ENCODE results near the gene IFT52. TPM values are rescaled to one million over a fixed set of nuclear protein-coding genes. Genes with fewer than 3 reads are reported as not detected.
"Not testable (repeated sequence)": the region's sequence is repeated elsewhere in the genome, so short reads cannot be mapped to it uniquely, and the experiment has no call there.

Gene IFT52
- polyA plus RNA-seq, 4 donors, result 72.9 to 84.7 (median 77.3) TPM

DNA sequence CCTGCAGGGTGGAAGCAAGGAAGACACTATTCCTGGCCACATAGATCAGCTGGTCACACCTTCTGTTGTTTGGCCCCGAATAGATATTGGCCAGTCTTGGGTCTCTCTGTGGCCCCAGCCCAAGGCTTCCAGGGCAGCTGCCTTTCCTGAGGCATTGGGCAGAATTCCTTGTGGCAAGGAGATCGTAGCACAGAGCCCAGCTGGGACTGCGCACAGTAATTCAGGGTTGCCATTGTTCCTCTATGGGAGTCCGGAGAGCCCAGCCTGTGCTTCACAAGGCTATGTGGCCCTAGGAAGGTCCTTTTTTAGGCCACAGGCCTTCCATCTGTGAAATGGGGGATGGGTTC, 25.0 kb upstream of the IFT52 start:
- DNase-seq (ENCODE audit: low read depth in 4 of 4, low spot score in 3 of 4), result no peak

DNA sequence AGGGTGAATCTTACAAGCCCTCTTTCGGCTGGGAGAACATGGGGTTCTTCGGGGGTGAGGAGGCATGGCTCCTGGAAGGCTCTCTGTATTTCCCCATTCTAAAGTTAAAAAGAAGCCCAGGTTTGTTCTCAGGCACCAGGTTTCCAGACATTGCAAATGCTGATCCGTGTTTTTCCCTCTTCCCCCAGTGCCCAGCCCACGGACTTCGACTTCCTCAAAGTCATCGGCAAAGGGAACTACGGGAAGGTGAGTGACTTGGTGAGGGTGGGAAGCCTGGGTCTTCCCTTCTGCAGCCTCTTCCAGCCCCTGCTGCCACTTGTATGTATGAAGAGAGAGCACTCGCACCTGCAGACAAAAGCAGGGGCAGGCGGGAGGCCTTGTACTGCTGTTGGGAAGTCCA, 23.3 kb upstream of the IFT52 start:
- no peak for DNase-seq (ENCODE audit: low read depth in 4 of 4, low spot score in 3 of 4)

DNA sequence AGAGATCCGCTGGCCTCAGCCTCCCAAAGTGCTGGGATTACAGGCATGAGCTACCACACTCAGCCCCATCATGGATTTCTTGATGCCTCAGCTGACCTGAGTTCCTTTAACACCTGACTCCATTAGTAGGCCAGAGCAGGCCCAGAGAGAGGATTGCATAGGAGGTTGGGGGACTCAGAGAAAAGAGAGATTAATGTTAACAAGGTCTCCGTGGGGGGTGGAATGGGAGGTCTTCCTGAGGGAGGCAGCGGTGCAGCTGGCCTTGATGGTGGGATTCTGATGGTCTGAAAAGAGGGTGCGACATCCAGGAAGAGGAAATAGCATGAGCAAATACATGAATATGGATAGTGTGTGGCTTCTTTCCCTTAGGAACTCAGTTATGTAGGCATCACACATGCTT, 22.0 kb upstream of the IFT52 start:
- DNase-seq (ENCODE audit: low read depth in 4 of 4, low spot score in 3 of 4), result no peak

DNA sequence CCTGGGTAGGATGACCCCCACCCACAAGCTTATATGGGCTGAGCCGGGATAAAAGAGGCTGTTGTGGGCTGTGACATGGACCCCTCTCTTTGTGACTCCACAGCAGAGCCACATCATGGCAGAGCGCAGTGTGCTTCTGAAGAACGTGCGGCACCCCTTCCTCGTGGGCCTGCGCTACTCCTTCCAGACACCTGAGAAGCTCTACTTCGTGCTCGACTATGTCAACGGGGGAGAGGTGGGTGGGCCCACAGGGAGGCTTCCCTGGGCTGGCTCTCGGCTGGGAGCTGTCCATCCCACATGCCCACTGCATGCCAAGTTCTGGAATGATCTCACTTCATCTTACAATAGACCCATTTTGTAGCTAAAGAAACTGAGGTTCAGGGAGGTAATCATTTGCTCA, 21.5 kb upstream of the IFT52 start:
- DNase-seq (ENCODE audit: low read depth in 4 of 4, low spot score in 3 of 4), result no peak

DNA sequence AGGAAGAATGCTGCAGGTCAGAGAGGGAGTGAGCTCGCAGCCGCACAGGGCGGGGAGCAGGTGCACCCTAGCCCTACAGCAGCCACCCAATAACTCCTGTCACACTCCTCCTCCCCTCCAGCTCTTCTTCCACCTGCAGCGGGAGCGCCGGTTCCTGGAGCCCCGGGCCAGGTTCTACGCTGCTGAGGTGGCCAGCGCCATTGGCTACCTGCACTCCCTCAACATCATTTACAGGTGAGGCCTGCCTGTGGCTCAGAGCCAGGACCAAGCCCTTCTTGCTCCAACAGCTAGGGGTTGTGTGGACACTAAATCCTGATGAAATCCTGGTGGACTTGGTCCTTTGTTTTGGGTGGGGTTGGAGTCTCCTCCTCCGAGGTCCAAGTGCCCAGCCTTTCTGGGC, 20.2 kb upstream of the IFT52 start:
- no peak for DNase-seq (ENCODE audit: low read depth in 4 of 4, low spot score in 3 of 4)

DNA sequence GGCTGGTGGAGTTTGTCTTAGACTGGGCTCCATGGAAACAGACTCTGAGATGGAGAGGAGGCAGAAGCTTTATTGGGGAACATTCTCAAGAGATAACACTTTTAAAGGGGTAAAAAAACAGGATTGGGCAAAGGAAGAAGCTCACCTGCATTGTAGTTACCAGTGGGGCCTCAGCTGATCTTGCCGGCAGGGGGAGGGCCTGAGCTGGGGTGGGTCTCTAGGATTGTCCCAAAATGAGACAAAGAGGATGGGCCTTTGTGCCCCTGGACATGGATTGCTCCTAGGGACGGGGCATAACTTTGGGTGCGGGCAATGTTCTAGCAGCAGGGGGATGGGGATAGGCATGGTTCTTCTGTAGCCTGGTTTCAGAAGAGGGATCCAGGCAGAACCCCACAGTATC, 19.4 kb upstream of the IFT52 start:
- DNase-seq (ENCODE audit: low read depth in 4 of 4, low spot score in 3 of 4), result no peak

DNA sequence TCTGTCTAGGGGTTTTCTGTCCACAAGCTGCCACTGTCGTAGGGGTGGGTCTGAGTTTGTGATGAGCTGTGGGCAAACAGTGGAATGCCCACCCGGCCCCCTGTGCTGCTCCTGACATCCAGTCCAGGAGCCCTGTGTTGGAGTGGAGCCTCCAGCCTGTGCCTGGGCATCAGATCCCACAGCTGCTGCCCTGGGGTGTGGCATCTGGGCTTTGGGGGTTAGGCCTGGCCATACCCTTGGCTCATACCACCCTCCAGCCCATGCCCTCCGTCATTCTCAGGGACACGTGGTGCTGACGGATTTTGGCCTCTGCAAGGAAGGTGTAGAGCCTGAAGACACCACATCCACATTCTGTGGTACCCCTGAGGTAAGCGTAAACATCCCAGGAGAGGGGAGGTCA, 19.0 kb upstream of the IFT52 start:
- DNase-seq (ENCODE audit: low read depth in 4 of 4, low spot score in 3 of 4), result no peak

DNA sequence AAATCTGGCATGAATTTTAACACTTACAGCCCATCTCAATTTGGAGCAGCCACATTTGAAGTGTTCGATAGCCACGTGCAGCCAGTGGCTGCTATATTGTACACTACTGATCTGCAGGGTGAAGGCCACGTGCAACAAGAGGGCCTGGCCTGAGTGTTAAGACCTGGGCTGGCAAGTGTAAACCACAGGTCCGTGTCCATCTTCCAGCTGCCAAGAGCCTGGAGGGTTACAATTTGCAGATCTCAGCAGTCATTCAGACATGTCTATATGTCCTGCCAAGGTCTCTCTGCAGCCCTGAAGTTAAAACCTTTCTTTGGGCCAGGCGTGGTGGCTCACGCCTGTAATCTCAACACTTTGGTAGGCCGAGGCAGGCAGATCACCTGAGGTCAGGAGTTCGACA, 17.8 kb upstream of the IFT52 start:
- DNase-seq (ENCODE audit: low read depth in 4 of 4, low spot score in 3 of 4), result no peak

DNA sequence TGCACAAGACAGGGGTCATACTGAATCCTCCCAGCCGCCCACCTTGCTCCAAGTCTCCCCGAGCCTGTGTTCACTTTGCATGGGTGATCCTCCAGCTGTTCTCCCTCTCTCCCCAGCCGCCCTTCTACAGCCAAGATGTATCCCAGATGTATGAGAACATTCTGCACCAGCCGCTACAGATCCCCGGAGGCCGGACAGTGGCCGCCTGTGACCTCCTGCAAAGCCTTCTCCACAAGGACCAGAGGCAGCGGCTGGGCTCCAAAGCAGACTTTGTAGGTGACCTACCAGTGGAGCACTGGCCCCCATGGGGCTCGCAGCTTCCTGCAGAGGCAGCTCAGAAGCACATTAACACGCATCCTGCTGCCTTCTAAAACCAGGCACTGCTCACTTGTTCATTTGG, 14.6 kb upstream of the IFT52 start:
- DNase-seq (ENCODE audit: low read depth in 4 of 4, low spot score in 3 of 4), result no peak

DNA sequence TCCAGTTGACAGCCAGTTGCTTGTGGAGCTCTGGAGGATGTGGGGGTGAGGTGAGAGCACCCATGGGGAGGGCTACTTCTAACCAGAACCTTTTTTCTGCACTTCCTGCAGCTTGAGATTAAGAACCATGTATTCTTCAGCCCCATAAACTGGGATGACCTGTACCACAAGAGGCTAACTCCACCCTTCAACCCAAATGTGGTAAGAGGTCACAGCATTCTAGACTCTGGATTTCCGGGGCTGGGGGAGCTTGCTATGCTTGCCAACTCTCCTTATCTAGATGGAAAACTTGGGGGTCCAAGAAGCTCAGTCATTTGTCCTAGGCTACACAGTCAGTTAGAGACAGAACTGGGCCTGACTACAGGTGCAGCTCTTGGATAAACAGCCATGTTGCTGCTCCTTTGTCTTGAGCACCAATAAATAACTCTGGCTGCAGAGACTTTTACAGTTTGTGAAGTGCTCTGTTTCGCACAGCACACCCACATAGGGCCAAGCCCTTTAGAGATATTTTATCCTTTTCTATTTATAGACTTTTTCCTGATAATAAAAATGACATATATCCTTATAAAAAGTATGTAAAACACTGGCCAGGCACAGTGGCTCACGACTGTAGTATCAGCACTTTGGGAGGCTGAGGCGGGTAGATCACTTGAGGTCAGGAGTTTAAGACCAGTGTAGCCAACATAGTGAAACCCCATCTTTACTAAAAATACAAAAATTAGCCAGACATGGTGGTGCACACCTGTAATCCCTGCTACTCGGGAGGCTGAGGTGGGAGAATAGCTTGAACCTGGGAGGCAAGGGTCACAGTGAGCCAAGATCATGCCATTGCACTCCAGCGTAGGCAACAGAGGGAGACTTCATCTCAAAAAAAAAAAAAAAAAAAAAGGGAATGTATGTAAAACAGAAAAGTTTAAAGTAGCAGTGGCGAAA, 10.6 kb upstream of the IFT52 start:
- DNase-seq (ENCODE audit: low read depth in 4 of 4, low spot score in 3 of 4), result no peak

DNA sequence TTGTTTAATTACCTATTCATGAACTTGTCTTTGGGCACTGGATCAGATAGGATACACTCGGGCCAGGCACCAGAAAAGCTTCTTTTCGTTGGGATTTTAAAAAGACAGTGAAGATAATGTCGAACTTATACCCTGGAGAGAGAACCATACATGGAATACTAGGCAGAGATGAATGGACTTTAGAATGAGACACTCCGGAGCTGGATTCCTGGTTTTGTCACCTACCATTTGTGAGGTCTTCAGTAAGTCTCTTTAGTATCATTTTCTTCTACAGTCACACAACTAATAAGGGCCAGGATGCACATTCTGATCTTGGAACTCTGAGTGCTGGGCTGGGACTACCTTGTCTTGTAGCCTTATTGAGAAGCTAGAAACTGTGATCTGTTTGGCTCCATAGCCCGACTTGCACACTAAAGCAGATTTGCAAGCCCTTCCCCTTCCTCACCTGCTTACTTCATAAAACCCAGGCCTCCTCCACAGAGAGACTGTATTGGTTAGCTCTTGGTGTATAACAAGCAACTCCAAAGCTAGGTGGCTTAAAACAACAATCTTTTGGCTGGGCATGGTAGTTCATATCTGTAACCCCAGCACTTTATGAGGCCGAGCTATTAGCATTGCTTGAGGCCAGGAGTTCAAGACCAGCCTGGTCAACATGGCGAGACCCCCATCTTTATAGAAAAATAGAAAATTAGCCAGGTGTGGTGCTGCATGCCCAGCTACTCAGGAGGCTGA, 7.4 kb upstream of the IFT52 start:
- no peak for DNase-seq (ENCODE audit: low read depth in 4 of 4, low spot score in 3 of 4)

DNA sequence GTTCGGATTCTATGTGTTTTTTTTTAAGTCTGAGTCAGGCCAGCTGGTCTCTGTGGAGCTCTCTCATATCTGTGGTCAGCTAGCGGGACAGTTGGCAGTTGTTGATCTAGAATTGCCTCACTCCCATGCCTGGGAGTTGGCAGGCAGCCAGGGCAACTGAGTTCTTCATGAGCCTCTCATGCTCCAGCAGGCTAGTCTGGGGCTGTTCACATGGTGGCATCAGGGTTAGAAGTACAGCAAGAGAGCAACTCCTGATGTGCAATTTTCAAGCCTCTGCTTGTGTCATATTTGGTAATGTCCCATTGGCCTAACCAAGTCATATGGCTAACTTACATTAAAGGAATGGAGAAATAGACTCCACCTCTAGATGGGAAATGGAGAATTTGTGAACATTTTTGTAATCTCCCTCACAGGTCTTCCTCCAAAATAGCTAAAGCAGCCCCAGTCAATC, 6.7 kb upstream of the IFT52 start:
- no peak for DNase-seq (ENCODE audit: low read depth in 4 of 4, low spot score in 3 of 4)

DNA sequence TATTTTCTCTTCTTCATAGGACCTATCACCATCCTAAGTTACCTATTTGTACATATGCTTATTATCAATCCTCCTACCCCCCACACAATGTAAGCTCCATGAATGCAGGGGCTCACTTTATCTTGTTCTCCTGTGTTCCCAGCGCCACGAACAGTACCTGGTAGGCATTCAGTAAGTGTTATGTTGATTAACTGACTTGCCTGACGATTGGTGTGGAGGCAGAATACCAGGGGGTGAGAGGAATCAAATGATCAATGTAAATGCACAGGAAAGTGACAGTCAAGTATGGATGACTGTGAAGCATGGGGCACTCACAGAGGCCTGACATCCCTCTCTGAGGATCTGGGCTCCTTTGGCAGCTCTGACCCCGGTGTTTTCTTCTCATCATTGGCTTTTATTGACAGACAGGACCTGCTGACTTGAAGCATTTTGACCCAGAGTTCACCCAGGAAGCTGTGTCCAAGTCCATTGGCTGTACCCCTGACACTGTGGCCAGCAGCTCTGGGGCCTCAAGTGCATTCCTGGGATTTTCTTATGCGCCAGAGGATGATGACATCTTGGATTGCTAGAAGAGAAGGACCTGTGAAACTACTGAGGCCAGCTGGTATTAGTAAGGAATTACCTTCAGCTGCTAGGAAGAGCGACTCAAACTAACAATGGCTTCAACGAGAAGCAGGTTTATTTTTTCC, 6.1 kb upstream of the IFT52 start:
- DNase-seq (ENCODE audit: low read depth in 4 of 4, low spot score in 3 of 4), result no peak

DNA sequence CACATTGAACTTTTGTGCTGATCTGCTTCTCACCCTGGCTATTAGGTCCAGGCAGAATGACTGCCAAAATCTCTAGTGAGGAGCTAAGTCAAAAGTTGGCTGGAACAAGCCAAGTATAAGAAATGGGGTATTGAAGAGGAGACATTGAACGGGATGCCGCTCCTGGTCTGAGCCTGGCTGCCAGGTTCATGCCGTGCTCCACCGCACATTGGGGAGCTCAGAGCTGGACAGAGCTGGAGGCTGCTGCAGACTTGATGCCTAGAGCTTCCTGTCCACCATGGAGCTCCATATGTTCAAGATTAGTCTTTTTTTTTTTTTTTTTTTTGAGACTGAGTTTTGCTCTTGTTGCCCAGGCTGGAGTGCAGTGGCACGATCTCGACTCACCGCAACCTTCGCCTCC, 4.1 kb upstream of the IFT52 start:
- no peak for DNase-seq (ENCODE audit: low read depth in 4 of 4, low spot score in 3 of 4)

DNA sequence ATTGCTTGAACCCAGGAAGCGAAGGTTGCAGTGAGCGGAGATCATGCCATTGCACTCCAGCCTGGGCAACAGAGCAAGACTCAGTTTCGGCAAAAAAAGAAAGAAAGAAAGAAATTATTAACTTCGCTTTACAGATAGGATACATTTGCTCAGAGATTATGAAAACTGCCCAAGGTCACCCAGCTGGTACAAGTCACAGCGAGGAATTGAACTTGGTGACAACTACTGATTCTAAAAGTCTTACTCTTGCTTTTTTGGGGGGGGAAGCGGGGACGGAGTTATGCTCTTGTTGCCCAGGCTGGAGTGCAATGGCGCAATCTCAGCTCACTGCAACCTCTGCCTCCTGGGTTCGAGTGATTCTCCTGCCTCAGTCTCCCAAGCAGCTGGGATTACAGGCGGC, 2.2 kb upstream of the IFT52 start:
- DNase-seq (ENCODE audit: low read depth in 4 of 4, low spot score in 3 of 4), result not testable (repeated sequence)

DNA sequence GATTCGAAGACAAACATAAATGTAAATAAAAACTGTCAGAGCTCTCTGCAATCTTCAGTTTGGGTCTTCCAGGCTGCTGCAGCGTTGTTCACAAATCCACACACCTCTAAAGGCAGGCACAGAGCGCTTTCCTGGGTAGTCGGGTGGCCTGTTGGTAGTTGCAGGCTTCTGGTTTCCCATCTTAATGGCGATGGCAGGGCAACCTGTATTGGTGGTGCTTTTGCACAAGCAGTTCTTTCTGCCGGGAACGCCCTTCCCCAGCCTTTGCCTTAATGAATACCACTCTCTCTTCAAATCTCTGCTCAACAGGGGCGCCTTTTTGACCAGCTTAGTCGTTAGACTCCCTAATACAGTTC, 723 bp upstream of the IFT52 start:
- peak in 1 of 4 donors; percentile 23 for DNase-seq (ENCODE audit: low read depth in 4 of 4, low spot score in 3 of 4)

DNA sequence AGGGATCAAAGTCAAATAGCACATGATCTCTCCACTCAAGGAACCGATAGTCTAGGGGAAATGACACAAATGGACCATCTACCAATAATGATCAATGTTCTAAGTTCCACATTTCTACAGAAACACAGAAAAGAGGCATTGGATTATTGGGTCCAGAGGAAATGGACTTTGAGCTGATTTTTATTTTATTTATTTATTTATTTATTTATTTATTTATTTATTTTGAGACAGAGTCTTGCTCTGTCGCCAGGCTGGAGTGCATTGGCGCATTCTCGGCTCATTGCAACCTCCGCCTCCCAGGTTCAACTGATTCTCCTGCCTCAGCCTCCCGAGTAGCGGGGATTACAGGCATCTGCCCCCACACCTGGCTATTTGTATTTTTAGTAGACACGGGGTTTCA, 11.2 kb downstream of the IFT52 start:
- DNase-seq (ENCODE audit: low read depth in 4 of 4, low spot score in 3 of 4), result not testable (repeated sequence)

DNA sequence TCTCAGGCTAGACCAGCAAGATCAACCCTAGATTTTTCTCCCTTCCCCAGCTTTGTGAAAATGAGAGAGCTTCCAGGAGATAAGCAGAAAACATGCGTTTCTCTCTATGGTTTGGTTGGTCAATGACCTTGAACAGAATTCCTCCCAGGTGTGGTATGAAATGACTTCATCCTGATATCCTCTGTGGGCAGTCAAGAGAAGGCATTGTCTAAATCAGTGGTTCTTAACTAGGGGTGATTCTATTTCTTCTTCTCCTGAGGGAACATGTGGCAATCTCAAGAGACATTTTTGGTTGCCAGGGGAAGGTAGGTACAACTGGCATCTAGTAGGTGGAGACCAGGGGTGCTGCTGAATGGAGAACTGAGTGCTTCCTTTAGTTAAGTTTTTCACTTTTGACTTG, 12.4 kb downstream of the IFT52 start:
- no peak for DNase-seq (ENCODE audit: low read depth in 4 of 4, low spot score in 3 of 4)

DNA sequence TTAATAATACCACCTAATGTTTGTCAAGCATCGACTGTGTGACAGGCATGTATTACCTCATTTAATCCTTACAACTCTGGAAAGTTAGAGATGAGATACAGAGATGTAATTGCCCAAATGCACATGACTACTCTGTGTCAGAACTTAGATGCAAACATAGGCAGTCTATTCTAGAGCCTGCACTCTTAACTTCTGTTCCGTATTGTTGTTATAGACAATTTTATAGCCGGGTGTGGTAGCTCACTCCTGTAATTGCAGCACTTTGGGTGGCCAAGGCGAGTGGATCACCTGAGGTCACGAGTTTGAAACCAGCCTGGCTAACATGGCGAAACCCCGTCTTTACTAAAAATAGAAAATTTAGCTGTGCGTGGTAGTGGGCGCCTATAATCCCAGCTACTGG, 15.0 kb downstream of the IFT52 start:
- DNase-seq (ENCODE audit: low read depth in 4 of 4, low spot score in 3 of 4), result no peak

DNA sequence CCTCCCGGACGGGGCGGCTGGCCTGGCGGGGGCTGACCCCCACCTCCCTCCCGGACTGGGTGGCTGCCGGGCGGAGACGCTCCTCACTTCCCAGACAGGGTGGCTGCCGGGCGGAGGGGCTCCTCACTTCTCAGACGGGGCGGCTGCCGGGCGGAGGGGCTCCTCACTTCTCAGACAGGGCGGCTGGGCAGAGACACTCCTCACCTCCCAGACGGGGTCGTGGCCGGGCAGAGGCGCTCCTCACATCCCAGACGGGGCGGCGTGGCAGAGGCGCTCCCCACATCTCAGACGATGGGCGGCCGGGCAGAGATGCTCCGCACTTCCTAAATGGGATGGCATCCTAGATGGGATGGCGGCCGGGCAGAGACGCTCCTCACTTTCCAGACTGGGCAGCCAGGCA, 16.5 kb downstream of the IFT52 start:
- DNase-seq (ENCODE audit: low read depth in 4 of 4, low spot score in 3 of 4), result not testable (repeated sequence)

DNA sequence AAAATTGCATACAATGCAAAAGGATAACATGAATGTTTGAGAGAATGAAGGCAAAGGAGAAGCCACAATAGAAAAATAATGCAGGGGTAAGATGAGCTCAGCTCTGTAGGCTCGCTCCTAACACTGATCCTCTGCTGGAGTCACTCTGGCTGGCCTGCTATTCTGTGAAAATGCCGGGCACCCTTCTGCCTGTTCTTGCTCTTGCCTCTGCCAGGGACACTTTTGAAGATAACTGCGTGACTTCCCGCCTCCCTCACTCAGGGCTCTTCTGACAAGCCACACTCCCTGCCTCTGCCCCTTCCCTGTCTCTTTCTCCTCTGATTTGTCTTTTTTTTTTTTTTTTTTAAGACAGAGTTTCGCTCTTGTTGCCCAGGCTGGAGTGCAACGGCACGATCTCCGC, 40.9 kb downstream of the IFT52 start:
- no peak for DNase-seq (ENCODE audit: low read depth in 4 of 4, low spot score in 3 of 4)

DNA sequence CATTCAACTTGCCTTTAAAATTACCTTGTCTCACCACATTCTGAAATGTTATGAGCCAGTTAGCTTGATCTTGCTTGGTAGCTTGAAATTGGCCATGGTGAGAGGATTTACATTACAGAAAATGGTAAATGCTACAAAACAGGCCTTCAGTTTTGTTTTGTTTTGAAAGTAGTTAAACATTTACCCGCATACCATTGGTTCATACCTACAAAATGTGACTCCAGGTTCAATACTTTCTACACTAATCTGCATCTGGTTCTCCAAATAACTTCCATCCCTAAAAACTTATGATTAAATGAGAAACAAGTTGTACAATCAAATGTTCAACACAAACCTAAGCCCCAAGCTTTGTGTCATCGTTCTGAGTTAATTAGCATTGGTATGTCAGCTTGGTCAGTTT, 45.7 kb downstream of the IFT52 start:
- DNase-seq (ENCODE audit: low read depth in 4 of 4, low spot score in 3 of 4), result no peak
